ENCODE measurements around the gene KLK13. TPM values are rescaled to one million over a fixed set of nuclear protein-coding genes. Genes with fewer than 3 reads are reported as not detected.

KLK13 gene
- total and polyA plus RNA-seq, 2 of the 8 experiments (the other 6 are each of a cell fraction or from before 2014, with no cell fraction given): 4.2 to 4.5 TPM

- TF ChIP-seq RAD21 (IDR thresholded peaks at IDR 0.05 in 1 of 2, conservative IDR thresholded peaks at IDR 0.05 in 1 of 2; ENCODE audit: low read depth in 2 of 2, low read length in 2 of 2) (no peak), KDM5A (IDR thresholded peaks at IDR 0.05; ENCODE audit: low read length) (no peak)
Measured at GRCh38 chr19:51078731-51079130, 13.8 kb upstream of the KLK13 start (continued).
